H1 (cell line): Measurements from ENCODE around the gene JPH3. TPM values are rescaled to one million over a fixed set of nuclear protein-coding genes. Genes with fewer than 3 reads are reported as not detected.

Source experiments
- CTCF ChIP-seq, 3 experiments: IDR thresholded peaks; 1 replicate in 2 of 3; 2 replicates in 1 of 3; pipeline versions ENCODE4 v1.5.1 to v1.6.1; 2011; ENCODE audit warnings: low read length in 3 of 3, mild to moderate bottlenecking in 3 of 3, inconsistent platforms in 2 of 3, low read depth in 1 of 3, moderate library complexity in 1 of 3; ENCODE audit not compliant: insufficient read depth in 1 of 3; ENCODE audit errors: control extremely low read depth in 1 of 3
- polyA plus RNA-seq, 7 experiments: library from polyadenylated mRNA; depleted of rRNA in 3 of 7; stranded (reverse) in 5 of 7; unstranded in 2 of 7; fragments of >200 nt in 5 of 7; fragments of 200-250 nt in 2 of 7; gene quantifications; 1 replicate in 5 of 7; 2 replicates in 1 of 7; 4 replicates in 1 of 7; pipeline versions ENCODE4 v1.2.1 to v1.2.3, GENCODE V29; 2011 to 2013; ENCODE audit warnings: missing spikeins in 2 of 7, mixed read lengths in 2 of 7
- total RNA-seq: library from RNA; stranded (reverse); fragmentation: NEBNext Ultra II Directional; extraction: Animal tissue kit (Norgen Biotek cat#: 25700); gene quantifications from 2 replicates; pipeline ENCODE4 v1.2.1, GENCODE V29; 2021

Gene JPH3
- total and polyA plus RNA-seq, 2 of the 8 experiments (the other 6 are each of a cell fraction or from before 2014, with no cell fraction given) = 10.3 to 28.3 TPM

GRCh38 chr16:87661561-87661960 lies 59.3 kb downstream of the JPH3 start (continued):
- peak in 2 of 3 experiments; percentile 22 to 26; a peak in 1 of 4 replicates for TF ChIP-seq CTCF (IDR thresholded peaks at IDR 0.05; ENCODE audit: control extremely low read depth in 1 of 3, insufficient read depth in 1 of 3, low read depth in 1 of 3, low read length in 3 of 3)
- TF ChIP-seq, all 59 proteins: peak for 6
